Parathyroid adenoma (tissue), 2 donors: ENCODE measurements around the gene RAB33B.
"Not testable (repeated sequence)": the region's sequence is repeated elsewhere in the genome, so short reads cannot be mapped to it uniquely, and the experiment has no call there.

Experiments
- H2AFZ ChIP-seq: fragments of 300-600 bp; sonication (generic); one replicate; pipeline ENCODE4 v1.7.0; 2017; ENCODE audit warnings: antibody characterized with exemption, mild to moderate bottlenecking
- H3K27ac ChIP-seq: fragments of 300-600 bp; sonication (generic); one replicate; pipeline ENCODE4 v1.7.0; 2017
- H3K27me3 ChIP-seq: fragments of 300-600 bp; sonication (generic); one replicate; pipeline ENCODE4 v1.7.0; 2017; ENCODE audit warnings: low read length; ENCODE audit not compliant: control insufficient read depth, insufficient read depth
- H3K36me3 ChIP-seq: fragments of 300-600 bp; sonication (generic); one replicate; pipeline ENCODE4 v1.7.0; 2017; ENCODE audit warnings: low read length; ENCODE audit not compliant: control insufficient read depth, insufficient read depth
- H3K4me1 ChIP-seq: fragments of 300-600 bp; sonication (generic); one replicate; pipeline ENCODE4 v1.7.0; 2017; ENCODE audit warnings: control low read depth
- H3K4me2 ChIP-seq: fragments of 300-600 bp; sonication (generic); one replicate; pipeline ENCODE4 v1.7.0; 2017; ENCODE audit warnings: low read length
- H3K4me3 ChIP-seq: fragments of 300-600 bp; sonication (generic); one replicate; pipeline ENCODE4 v1.7.0; 2017; ENCODE audit warnings: low read depth, low read length
- H3K79me2 ChIP-seq: fragments of 300-600 bp; sonication (generic); one replicate; pipeline ENCODE4 v1.7.0; 2017; ENCODE audit warnings: control low read depth
- H3K9ac ChIP-seq: fragments of 300-600 bp; sonication (generic); one replicate; pipeline ENCODE4 v1.7.0; 2017; ENCODE audit warnings: mild to moderate bottlenecking
- H3K9me3 ChIP-seq: fragments of 300-600 bp; sonication (generic); one replicate; pipeline ENCODE4 v1.7.0; 2017; ENCODE audit warnings: low read length; ENCODE audit not compliant: control insufficient read depth
- CTCF ChIP-seq: fragments of 300-600 bp; sonication (generic); IDR thresholded peaks from one replicate; pipeline ENCODE4 v1.7.0; 2017; ENCODE audit warnings: antibody characterized with exemption, mild to moderate bottlenecking
- donor health status: primary hyperparathyroidism.

RAB33B gene

DNA sequence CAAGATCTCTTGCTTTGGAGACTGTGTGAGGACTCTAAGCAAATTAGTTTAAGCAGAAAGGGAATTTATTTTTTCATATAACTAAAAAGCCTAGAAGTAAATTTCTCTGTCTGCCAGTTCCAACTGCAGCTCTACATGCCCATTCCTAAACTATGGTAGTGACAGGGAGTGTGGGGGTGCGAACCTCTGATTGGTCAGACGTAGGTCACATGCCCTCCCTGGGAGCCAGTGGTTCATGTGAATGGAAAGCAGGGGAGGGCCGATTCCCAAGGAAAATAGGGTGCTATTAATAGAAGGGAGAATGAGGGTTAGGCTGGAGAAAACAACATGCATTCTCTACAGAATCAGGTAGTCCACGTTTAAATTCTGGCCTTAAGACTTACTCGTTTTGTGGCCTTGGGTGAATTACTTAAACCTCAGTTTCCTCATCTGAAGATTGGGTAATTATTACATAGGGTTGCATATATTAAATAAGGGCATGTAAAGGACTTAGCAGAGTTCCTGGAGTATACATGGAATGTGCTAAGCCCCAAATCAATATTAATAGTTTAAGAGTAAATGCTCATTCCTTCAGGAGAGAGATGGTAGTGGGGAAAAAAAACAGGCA lies 7.2 kb downstream of the RAB33B start:
- H3K9ac ChIP-seq: no peak overlapping the region
- no peaks in the 10 kb centered on the region for H3K4me1 ChIP-seq
- no peak overlapping the region for H3K27ac ChIP-seq
- H3K79me2 ChIP-seq: peaks cover 16% of the 10 kb centered on the region
- no peaks in the 10 kb centered on the region for H3K36me3 ChIP-seq
- H3K9me3 ChIP-seq: no peaks in the 10 kb centered on the region
- H3K4me2 ChIP-seq: no peak overlapping the region
- no peak for TF ChIP-seq CTCF
- no peak overlapping the region for H2AFZ ChIP-seq
- H3K27me3 ChIP-seq: no peaks in the 10 kb centered on the region
- no peak overlapping the region for H3K4me3 ChIP-seq

DNA sequence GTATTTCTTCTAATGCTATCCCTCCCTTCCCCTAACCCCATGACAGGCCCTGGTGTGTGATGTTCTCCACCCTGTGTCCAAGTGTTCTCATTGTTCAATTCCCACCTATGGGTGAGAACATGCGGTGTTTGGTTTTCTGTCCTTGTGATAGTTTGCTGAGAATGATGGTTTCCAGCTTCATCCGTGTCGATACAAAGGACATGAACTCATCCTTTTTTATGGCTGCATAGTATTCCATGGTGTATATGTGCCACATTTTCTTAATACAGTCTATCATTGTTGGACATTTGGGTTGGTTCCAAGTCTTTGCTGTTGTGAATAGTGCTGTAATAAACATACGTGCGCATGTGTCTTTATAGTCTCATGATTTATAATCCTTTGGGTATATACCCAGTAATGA lies 10.6 kb downstream of the RAB33B start:
- H3K4me2 ChIP-seq, H2AFZ ChIP-seq, H3K36me3 ChIP-seq, H3K27me3 ChIP-seq, H3K9me3 ChIP-seq, H3K79me2 ChIP-seq, H3K9ac ChIP-seq, H3K4me1 ChIP-seq, H3K4me3 ChIP-seq, H3K27ac ChIP-seq: not testable (repeated sequence)

GRCh38 chr4:139465922-139466321 lies 12.0 kb downstream of the RAB33B start:
- Histone ChIP-seq H2AFZ (no peak overlapping the region), H3K9ac (no peak overlapping the region), H3K9me3 (no peaks in the 10 kb centered on the region), H3K79me2 (peaks cover 6% of the 10 kb centered on the region), H3K36me3 (no peaks in the 10 kb centered on the region), H3K4me2 (no peak overlapping the region), H3K4me3 (no peak overlapping the region), H3K27me3 (no peaks in the 10 kb centered on the region), H3K27ac (no peak overlapping the region), H3K4me1 (no peaks in the 10 kb centered on the region)
- no peak for TF ChIP-seq CTCF

DNA sequence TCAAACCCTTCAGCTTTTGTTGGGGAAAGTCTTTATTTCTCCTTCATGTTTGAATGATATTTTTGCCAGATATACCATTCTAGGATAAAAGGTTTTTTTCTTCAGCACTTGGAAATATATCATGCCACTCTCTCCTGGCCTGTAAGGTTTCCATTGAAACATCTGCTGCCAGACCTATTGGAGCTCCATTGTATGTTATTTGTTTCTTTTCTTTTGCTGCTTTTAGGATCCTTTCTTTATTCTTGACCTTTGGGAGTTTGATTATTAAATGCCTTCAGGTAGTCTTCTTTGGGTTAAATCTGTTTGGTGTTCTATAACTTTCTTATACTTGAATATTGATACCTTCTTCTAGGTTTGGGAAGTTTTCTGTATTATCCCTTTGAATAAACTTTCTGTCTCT lies 14.8 kb downstream of the RAB33B start:
- H2AFZ ChIP-seq, H3K27me3 ChIP-seq, H3K4me1 ChIP-seq, H3K4me3 ChIP-seq, H3K4me2 ChIP-seq, H3K36me3 ChIP-seq, H3K79me2 ChIP-seq, H3K9me3 ChIP-seq, H3K9ac ChIP-seq, H3K27ac ChIP-seq: not testable (repeated sequence)

- Histone ChIP-seq H3K4me2 (no peak overlapping the region), H3K4me1 (no peaks in the 10 kb centered on the region), H2AFZ (no peak overlapping the region), H3K9ac (no peak overlapping the region), H3K4me3 (no peak overlapping the region), H3K27me3 (no peaks in the 10 kb centered on the region), H3K27ac (no peak overlapping the region), H3K36me3 (no peaks in the 10 kb centered on the region), H3K79me2 (peaks cover 2% of the 10 kb centered on the region), H3K9me3 (no peaks in the 10 kb centered on the region)
- TF ChIP-seq CTCF: no peak
Observed at GRCh38 chr4:139469216-139469615, 15.3 kb downstream of the RAB33B start.

- no peaks in the 10 kb centered on the region for H3K4me1 ChIP-seq
- no peak overlapping the region for H3K4me3 ChIP-seq
- peaks cover 2% of the 10 kb centered on the region for H3K79me2 ChIP-seq
- no peak overlapping the region for H3K9ac ChIP-seq
- no peak overlapping the region for H2AFZ ChIP-seq
- no peak overlapping the region for H3K27ac ChIP-seq
- H3K9me3 ChIP-seq: no peaks in the 10 kb centered on the region
- H3K4me2 ChIP-seq: no peak overlapping the region
- no peaks in the 10 kb centered on the region for H3K36me3 ChIP-seq
- TF ChIP-seq CTCF: no peak
- no peaks in the 10 kb centered on the region for H3K27me3 ChIP-seq
Observed at GRCh38 chr4:139469869-139470268, 15.9 kb downstream of the RAB33B start.
